8988T (cell line): ENCODE measurements around the gene ZNF672.
"Not testable (repeated sequence)": the region's sequence is repeated elsewhere in the genome, so short reads cannot be mapped to it uniquely, and the experiment has no call there.

Experiments used
- DNase-seq: peaks from one replicate; pipeline ENCODE4 v3.0.0; 2011

Gene ZNF672

DNA sequence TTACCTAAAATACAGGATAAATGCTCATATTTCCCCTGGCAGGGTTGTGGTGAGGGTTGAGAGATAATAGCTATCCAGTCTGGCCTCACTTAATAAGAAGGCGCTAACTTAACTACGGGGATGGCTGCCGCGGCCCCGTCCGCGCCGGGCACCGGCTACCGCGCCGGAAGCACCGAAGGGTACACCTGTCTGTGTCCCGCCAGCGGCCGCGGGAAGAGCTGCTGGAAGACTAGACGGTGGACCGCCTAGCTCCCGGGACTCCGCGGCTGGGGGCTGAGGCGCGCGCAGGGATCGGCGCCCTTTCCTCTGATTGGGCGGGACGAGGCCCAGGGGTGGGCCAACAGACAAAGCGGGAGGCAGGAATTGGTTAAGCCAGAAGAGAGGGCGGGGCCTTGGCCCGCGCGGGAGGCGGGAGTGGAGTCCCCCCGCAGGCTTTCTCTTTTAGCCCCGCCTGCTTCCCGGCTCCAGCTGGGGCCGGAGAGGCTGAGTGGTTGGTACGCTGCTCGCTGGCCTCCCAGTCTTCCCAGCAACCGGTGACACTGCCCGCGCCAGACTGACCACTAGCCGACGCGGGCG lies at the start of gene ZNF672:
Gene ZNF672, plus strand, starts transcription at position 444 of the 576 bp plus-strand sequence. CDS start 9,051 bp downstream, outside the sequence.
- DNase-seq: peak; percentile 76

GRCh38 chr1:248788327-248788726 lies 49.7 kb upstream of the ZNF672 start:
- DNase-seq: no peak

- not testable (repeated sequence) for DNase-seq
Observed at GRCh38 chr1:248789337-248789736, 48.7 kb upstream of the ZNF672 start.

DNA sequence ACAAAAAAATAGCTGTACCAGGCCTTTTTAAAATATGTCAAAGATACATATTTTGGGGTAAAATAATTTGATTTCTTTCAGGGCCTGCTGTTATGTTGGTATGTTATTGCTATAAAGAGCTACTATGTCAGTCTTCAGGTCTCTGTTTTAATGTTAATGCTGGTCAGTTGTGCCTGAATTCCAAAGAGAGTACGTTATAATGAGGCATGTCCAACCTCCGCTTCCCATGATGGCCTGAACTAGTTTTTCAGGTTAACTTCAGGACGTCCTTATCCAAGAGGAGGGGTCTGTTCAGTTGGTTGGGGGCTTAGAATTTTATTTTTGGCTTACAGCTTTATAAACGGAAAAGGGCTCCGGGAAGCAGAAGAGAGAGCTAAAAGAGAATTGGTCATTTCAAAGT lies 47.6 kb upstream of the ZNF672 start:
- DNase-seq: no peak

- DNase-seq: no peak
Observed at GRCh38 chr1:248791010-248791409, 47.0 kb upstream of the ZNF672 start.

DNA sequence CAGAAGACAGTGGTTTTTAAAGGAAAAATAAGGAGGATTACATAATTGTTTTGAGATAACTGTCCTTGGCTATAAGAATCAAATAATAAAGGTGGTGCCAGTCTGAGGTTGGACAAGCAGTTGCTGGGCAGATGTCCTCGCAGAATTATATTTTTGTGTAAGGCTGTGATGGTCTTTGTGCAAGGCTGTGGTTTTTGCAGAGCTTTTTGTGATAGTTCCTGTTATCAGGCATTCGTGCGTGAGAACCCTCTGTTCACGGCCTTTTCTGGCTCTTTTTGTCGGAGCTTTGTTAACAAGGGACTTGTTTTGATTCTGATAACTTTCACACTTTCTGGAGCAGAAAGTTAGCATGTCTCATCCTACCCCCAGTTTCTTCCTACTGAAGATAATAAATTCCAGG lies 45.7 kb upstream of the ZNF672 start:
- DNase-seq: no peak

- no peak for DNase-seq
Observed at GRCh38 chr1:248793592-248793991, 44.4 kb upstream of the ZNF672 start.

DNA sequence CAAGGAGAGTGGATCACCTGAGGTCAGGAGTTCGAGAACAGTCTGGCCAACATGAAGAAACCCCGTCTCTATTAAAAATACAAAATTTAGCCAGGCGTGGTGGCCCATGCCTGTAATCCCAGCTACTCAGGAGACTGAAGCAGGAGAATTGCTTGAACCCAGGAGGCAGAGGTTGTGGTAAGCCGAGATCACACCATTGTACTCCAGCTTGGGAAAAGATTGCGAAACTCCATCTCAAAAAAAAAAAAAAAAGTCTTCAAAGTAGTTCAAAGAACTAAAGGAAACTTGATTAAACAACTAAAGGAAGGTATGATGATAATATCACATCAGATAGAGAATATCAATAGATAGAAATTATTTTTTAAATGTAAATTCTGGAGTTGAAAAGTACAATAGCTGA lies 43.4 kb upstream of the ZNF672 start:
- not testable (repeated sequence) for DNase-seq

DNA sequence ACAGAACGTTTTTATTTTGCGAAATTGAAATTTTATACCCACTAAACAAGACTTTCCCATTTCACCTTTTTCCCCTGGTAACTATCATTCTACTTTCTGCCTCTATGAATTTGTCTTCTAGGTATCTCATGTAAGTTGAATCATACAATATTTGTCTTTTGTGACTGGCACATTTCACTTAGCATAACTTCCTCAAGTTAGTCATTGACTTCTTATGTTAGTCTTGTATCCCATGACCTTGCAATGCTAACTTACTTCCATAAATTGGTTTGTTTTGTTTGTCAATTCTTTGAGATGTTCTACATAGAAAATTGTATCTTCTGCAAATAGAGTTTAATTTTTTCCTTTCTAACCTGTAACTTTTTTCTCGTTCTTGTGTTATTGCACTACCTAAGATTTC lies 39.2 kb upstream of the ZNF672 start:
- DNase-seq: no peak

DNA sequence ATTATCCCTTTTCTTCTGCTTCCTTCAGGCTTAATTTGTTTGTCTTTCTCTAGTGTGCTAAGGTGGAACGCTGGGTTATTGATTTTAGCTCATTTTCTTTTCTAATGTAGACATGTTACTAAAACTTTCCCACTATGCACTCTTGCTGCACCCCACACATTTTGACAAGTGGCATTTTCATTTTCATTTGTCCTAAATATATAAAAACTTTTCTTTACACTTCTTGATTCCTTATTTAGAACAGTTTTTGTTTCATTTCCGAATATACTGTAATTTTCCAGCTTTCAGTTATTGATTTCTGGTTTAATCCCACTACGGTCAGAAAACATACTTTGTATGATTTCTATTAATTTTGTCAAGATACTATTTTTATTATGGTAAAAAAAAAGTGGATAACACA lies 37.6 kb upstream of the ZNF672 start:
- no peak for DNase-seq

- DNase-seq: no peak
Observed at GRCh38 chr1:248802454-248802853, 35.6 kb upstream of the ZNF672 start.

DNA sequence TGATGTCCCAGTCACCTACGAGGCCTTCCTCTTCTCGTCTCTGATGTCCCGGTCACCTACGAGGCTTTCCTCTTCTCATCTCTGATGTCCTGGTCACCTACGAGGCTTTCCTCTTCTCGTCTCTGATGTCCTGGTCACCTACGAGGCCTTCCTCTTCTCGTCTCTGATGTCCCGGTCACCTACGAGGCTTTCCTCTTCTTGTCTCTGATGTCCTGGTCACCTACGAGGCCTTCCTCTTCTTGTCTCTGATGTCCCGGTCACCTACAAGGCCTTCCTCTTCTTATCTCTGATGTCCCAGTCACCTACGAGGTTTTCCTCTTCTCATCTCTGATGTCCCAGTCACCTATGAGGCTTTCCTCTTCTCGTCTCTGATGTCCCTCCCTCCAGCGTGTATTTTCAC lies 34.5 kb upstream of the ZNF672 start:
- not testable (repeated sequence) for DNase-seq

DNA sequence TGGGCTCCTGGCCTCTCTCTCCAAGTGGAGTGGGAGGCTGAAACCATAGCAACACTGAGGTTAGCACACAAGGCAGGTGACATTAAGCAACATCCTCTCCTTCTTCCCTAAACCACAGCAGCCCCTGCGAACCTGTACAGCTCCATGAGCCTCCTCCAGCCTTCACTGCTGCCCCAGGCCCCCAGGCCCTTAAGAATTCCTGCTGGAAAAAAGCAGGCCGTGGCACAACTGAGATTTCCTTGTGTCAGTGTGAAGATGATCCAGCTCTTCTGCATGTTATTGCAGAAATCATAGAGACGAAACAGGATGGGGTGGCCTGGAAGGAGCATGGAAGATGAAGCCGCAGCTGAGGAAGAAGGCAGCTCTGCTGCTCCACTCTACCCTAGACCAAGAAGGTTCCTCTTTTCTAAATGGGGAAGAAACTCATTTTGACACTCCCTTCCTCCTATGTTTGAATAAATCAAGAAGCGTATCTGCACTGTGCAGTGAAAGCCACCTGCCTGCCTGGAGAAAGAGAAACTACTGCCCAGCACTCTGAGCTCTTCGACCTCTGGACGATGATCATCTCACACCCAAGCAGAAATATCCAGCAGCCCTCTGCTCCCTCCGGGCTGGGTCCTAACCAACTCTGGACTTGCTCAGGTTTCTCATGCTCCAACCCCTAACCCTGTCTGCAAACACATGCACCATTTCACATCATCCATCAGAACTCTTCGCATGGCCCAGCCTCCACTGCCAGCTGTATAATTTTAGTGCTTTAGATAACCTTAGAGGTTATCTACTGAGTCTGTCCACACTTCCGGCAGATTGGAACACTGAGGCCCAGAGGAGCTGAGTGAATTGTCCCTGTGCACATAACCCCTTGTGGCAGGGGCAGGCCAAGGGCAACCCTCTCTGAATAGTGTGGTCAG lies 33.0 kb upstream of the ZNF672 start:
- DNase-seq: no peak

DNA sequence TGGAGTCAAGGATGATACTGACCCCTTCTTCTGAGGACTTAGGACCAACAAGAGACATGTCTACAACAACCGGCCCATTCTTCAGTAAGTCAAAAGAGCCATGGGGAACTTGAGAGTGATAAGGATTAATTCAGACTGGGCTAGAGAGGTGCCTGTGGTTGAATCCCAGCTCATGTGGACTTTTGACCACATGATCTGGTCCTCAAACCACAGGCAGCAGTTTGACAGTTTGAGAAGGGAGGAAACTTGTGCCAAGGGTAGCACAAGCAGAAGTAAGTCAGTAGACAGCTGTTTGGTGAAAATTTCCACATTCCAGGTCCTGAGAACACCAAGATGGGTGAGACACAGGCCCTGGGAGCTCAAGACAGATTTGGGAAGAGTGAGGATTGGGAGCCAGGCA lies 32.1 kb upstream of the ZNF672 start:
- no peak for DNase-seq

DNA sequence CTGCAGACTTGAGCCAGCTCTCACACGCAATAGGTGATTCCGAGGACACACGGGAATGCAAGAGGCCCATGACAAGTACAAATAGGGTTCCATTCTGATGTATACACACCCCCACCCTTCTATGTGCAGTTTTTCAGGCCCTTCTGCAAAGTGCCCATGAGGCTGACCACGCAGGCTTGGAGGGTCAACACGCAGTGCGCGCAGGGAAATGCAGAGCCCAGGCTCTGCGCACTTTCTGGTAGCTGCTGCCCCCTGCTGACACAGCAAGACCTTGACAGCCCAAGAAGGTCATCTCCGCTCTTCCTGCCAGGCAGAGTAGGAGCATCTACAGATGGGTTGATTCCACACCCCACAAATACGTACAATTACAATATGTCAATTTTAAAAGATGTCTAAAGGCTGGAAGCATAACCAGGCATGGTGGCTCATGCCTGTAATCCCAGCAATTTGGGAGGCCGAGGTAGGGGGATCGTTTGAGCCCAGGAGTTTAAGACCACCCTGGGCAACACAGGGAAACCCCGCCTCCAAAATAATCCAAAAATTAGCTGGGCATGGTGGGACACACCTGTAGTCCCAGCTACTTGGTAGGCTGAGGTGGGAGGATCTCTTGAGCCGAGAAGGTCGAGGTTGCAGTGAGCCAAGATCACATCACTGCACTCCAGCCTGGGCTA lies 30.8 kb upstream of the ZNF672 start:
- no peak for DNase-seq

DNA sequence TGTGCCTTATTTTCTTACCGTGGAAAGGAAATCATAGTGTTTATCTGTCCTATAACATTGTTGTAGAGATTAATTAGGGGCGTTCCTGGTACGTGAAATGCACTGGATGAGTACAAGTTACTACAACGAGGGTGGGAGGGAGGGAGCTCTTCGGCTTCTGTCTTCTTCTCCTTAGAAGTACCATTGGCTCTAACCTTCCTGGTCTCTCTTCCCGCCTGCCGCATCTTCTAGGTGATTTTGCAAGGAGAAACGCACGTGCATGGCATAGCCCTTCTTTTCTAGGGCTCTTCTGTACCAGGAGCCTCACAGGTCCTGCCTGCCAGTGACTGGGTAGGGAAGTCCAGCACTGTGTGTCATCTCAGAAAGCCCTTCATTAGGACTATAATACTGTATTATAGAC lies 29.1 kb upstream of the ZNF672 start:
- DNase-seq: no peak

DNA sequence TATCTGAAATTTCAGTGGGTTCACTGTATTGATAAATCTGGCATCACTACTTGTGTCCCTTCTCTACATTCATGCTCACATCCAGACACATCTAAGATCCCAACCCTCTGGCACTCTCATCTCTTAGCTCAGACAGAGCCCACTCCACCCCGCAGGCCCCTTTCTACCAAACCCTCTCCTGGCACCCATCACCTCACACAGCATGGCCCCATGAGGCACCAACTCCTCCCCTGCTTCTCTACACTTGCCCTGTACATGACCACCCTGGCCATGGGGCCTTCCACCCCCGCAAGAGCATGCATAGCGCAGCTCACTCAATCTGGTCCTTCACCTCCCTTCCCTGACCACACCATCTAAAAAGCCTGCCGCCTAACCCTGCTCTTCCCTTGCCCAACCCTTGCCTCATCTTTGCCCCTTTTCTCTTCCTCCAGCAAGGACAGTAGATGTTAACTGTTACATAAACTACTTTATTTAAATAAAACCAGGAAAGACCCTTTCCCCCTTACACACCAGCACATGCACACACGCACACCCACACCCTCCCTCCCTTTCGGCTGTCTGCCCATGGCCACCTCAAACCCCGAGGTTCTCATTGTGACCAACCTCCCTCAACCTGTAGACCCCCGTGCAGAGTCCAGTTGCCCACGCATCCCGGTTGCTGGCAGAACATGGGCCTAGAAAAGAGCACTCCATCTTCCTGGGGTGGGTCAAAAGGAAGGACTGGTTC lies 27.9 kb upstream of the ZNF672 start:
- DNase-seq: no peak

GRCh38 chr1:248810727-248811513 lies 27.1 kb upstream of the ZNF672 start:
- DNase-seq: no peak

DNA sequence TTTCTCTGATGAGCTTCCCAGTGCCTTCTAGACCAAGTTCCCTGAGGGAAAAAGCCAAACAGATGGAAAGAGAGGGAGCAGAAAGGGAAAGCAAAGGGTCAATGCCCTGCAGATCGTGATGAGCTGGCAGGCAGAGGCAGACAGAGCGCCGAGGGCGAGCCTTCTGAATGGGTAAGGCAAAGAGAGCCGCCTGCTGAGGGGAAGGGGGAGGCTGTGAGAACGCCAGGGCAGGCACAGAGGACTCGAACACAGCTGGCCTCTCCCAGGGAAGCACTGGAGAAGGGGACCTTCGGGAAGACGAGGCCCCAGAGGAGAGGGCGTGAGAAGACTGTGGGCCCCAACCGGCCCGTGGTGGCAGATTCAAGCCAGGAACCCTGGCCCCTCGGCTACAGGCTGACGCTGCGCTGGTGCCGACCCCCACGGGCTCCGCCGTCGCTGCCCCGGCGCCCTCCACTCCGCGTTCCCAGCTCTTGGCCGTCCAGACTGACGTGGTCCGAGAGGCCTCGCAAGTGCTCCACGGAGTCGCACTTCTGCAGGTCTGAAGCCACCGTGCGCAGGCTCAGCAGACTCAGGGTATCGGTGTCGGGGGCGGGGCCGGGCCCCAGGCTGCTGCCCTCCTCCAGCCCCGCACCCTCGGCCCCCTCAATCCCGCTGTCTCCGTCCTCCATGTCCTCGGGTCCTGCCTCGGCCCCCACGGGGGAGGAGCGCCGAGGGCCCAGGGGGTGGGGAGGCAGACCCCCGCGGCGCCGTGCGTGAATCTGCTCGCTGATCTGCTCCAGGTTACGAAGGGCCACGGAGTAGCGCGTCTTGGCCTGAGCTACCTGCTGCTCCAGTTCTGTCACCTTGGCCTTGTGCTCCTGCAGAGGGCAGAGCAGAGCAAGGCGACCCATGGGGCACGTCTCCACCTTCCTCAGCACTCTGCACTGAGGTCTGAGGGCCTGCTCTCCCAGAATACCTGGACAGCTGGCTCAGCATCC lies 26.2 kb upstream of the ZNF672 start:
- DNase-seq: no peak

DNA sequence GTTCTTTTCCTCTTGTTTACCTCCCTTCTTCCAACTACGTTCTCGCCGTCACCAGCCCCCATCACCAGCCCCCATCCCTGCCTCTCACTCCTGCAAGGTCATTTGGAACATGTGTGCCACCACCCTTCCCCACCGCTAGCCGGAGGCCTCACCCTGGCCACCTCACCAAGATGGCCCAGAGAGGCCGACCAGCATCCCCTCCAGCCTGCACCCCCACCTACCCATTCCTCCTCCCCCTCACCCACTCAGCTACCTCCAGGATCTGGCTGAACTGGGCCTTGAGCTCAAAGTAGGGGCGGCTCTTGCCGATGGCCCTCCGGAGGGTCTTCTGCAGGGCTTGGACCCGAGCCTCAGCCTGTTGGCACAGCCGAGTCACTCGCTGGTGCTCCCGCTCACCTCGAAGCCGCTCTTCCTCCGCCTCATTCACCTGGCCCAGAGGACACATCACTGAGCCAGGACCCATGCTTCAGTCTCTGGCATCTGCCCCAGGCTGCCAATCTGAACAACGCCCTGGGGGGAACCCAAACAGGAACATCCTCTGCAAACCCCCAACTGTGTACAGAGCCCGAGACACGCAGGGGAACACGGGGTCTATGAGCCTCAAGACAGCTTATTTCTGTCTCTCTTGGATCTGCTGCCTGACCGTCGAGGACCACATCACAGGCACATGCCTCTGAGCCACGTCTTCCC lies 25.1 kb upstream of the ZNF672 start:
- DNase-seq: no peak

GRCh38 chr1:248813546-248813945 lies 24.5 kb upstream of the ZNF672 start:
- no peak for DNase-seq
